ENCODE data around the gene EFTUD2.

EFTUD2 gene

DNA sequence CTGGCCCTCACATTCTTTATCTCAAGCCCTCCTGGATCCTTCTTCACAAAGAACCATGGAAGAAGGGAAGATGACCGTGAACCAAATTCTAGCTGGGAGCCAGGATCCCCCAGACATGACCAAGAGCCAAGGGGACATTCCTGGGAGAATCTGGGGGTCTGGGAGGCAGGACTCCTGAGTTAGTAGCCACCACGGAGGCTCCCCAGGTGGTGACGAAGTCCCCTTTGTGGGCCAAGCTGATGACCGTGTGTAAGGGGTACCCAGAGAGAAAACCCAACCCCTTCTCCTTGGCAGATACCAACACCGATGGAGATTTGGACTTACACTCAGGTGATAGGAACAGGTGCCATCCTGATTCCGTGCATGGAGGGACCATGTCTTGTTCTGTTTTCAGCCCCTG lies 22.9 kb upstream of the EFTUD2 start:
- TF ChIP-seq, protein P1, sequence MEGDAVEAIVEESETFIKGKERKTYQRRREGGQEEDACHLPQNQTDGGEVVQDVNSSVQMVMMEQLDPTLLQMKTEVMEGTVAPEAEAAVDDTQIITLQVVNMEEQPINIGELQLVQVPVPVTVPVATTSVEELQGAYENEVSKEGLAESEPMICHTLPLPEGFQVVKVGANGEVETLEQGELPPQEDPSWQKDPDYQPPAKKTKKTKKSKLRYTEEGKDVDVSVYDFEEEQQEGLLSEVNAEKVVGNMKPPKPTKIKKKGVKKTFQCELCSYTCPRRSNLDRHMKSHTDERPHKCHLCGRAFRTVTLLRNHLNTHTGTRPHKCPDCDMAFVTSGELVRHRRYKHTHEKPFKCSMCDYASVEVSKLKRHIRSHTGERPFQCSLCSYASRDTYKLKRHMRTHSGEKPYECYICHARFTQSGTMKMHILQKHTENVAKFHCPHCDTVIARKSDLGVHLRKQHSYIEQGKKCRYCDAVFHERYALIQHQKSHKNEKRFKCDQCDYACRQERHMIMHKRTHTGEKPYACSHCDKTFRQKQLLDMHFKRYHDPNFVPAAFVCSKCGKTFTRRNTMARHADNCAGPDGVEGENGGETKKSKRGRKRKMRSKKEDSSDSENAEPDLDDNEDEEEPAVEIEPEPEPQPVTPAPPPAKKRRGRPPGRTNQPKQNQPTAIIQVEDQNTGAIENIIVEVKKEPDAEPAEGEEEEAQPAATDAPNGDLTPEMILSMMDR (IDR thresholded peaks at IDR 0.05), result no peak
- Histone ChIP-seq H2AFZ (no peak overlapping the region), H3K36me3 (ENCODE audit: control insufficient read depth, insufficient read depth, low read length) (no peaks in the 10 kb centered on the region), H3K4me3 (ENCODE audit: low read depth, low read length) (no peak overlapping the region), H3K9ac (no peak overlapping the region), H3K4me1 (no peaks in the 10 kb centered on the region), H3K9me3 (ENCODE audit: control insufficient read depth, low read length) (no peaks in the 10 kb centered on the region), H3K27ac (no peak overlapping the region), H3K79me2 (no peaks in the 10 kb centered on the region), H3K27me3 (ENCODE audit: control insufficient read depth, insufficient read depth, low read length) (no peaks in the 10 kb centered on the region), H3K4me2 (ENCODE audit: low read length) (no peak overlapping the region)

DNA sequence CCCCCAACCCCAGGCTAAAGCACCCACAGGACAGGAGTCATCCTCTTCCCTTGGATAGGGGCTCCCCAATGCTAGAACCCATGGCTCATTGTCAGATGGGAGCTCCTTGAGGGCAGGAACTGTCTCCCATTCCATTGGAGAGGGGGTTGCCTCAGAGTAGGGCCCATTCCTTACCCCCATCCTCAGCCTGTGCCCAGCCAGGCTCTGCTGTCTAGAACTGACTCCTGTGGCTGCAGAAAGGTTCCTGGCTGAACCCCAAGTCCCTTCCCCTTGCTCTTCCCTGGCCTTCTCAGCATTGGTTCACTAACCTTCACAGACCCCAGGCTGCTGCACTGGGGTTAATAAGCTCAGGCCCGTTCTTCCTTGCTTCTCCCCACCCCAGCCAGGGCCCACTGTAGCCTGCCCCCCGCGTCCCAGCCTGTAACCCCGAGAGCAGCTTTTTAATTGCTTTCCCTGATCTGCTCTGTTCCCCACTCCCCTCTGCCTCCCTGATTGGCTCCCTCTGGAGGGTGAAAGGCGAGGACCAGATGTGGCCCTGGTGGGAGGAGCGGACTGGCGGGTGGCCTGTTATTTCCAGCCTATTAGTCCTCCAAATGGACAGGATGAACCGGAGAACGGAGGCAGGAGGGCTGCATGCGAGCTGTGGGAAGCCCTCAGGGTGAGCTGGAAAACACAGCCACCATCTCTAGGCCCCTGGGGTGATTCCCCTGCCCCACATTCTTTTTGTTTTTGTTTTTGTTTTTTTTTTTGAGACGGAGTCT lies 22.1 kb upstream of the EFTUD2 start:
- TF ChIP-seq, protein P1 (IDR thresholded peaks at IDR 0.05), result no peak

GRCh38 chr17:44920565-44920940 lies 21.3 kb upstream of the EFTUD2 start:
- no peaks in the 10 kb centered on the region for H3K79me2 ChIP-seq
- H3K9ac ChIP-seq, result no peak overlapping the region
- no peak overlapping the region for H3K4me3 ChIP-seq (ENCODE audit: low read depth, low read length)
- TF ChIP-seq, protein P1 (IDR thresholded peaks at IDR 0.05), result no peak
- H2AFZ ChIP-seq, result no peak overlapping the region
- H3K4me2 ChIP-seq (ENCODE audit: low read length), result no peak overlapping the region
- no peaks in the 10 kb centered on the region for H3K4me1 ChIP-seq
- H3K9me3 ChIP-seq (ENCODE audit: control insufficient read depth, low read length), result no peaks in the 10 kb centered on the region
- H3K36me3 ChIP-seq (ENCODE audit: control insufficient read depth, insufficient read depth, low read length), result no peaks in the 10 kb centered on the region
- H3K27me3 ChIP-seq (ENCODE audit: control insufficient read depth, insufficient read depth, low read length), result no peaks in the 10 kb centered on the region
- H3K27ac ChIP-seq, result no peak overlapping the region

More for the DNA sequence above, 22.1 kb upstream of the EFTUD2 start:
- no peak overlapping the region for H3K9ac ChIP-seq
- H3K27me3 ChIP-seq (ENCODE audit: control insufficient read depth, insufficient read depth, low read length), result no peaks in the 10 kb centered on the region
- H3K9me3 ChIP-seq (ENCODE audit: control insufficient read depth, low read length), result no peaks in the 10 kb centered on the region
- H3K27ac ChIP-seq, result no peak overlapping the region
- H2AFZ ChIP-seq, result no peak overlapping the region
- H3K4me1 ChIP-seq, result no peaks in the 10 kb centered on the region
- H3K36me3 ChIP-seq (ENCODE audit: control insufficient read depth, insufficient read depth, low read length), result no peaks in the 10 kb centered on the region
- no peak overlapping the region for H3K4me3 ChIP-seq (ENCODE audit: low read depth, low read length)
- no peak overlapping the region for H3K4me2 ChIP-seq (ENCODE audit: low read length)
- no peaks in the 10 kb centered on the region for H3K79me2 ChIP-seq

DNA sequence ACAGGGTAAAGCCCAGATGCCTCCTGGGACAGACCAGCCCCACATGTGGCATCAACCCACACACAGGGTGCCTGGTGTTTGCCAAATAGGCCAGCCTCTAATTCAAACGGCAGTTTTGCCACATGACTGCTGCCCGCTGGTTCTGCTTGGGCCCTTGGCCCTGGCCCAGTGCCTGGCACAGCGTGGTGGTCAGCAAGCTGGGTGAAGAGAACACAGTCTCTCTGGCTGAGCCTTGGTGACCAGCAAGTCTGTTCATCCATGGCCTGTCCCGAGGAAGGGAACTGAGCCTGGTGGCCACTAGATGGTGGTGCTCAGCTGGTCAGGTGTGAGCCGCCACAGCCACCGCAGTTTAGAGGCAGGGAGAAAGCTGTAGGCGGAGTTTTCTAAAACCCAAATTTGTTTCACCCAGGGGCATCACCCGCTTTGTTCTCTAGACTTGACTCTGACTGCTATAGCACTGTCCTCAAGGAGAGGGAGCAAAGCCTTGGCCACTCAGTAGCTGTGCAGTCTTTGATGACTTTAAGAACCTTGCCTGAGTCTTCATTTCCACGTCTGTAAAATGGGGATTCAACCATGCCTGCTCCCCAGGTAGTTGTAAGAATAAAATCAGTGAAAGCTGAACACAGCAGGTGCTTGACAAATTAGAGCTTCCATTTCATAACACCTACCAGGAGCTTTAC lies 20.8 kb upstream of the EFTUD2 start:
- no peak overlapping the region for H3K9ac ChIP-seq
- no peaks in the 10 kb centered on the region for H3K4me1 ChIP-seq
- peak overlapping the region; percentile 5 for H2AFZ ChIP-seq
- TF ChIP-seq, protein P1 (IDR thresholded peaks at IDR 0.05), result peak; percentile 88
- H3K4me2 ChIP-seq (ENCODE audit: low read length), result no peak overlapping the region
- H3K9me3 ChIP-seq (ENCODE audit: control insufficient read depth, low read length), result no peaks in the 10 kb centered on the region
- no peak overlapping the region for H3K4me3 ChIP-seq (ENCODE audit: low read depth, low read length)
- H3K36me3 ChIP-seq (ENCODE audit: control insufficient read depth, insufficient read depth, low read length), result no peaks in the 10 kb centered on the region
- no peaks in the 10 kb centered on the region for H3K27me3 ChIP-seq (ENCODE audit: control insufficient read depth, insufficient read depth, low read length)
- H3K79me2 ChIP-seq, result no peaks in the 10 kb centered on the region
- no peak overlapping the region for H3K27ac ChIP-seq

All from parathyroid adenoma (tissue), 2 donors.